CD8-positive, alpha-beta memory T cell (primary cell): ENCODE results near the gene SLCO3A1. TPM values are rescaled to one million over a fixed set of nuclear protein-coding genes. Genes with fewer than 3 reads are reported as not detected.
"Not testable (repeated sequence)": the region's sequence is repeated elsewhere in the genome, so short reads cannot be mapped to it uniquely, and the experiment has no call there.

Source experiments
- CTCF ChIA-PET: fragments of 350-600 bp; sonication (Branson Sonifier 250); formaldehyde crosslinking; loops from one replicate; lab custom pipeline; 2021; ENCODE audit warnings: antibody characterized with exemption; lab: Charles Lee
- POLR2A ChIA-PET: fragments of 350-600 bp; sonication (Branson Sonifier 250); formaldehyde crosslinking; loops from one replicate; lab custom pipeline; 2021; ENCODE audit warnings: antibody characterized with exemption; lab: Charles Lee
- DNase-seq, 5 donors: peaks; one replicate each; pipeline versions ENCODE4 v3.0.0 to v3.0.0-alpha.2; 2020 to 2022; ENCODE audit warnings: mixed read lengths in 1 of 5
- H3K27ac ChIP-seq: one replicate; pipeline ENCODE4 v1.7.0; 2013; ENCODE audit warnings: low read depth, mild to moderate bottlenecking, low read length, moderate library complexity
- H3K27me3 ChIP-seq: 2 replicates; pipeline ENCODE4 v1.7.0; 2013; ENCODE audit warnings: low read length, mild to moderate bottlenecking; ENCODE audit not compliant: insufficient read depth, poor library complexity, severe bottlenecking
- H3K36me3 ChIP-seq: 2 replicates; pipeline ENCODE4 v1.7.0; 2013; ENCODE audit warnings: mild to moderate bottlenecking, low read length, moderate library complexity; ENCODE audit not compliant: insufficient read depth
- H3K4me1 ChIP-seq: 2 replicates; pipeline ENCODE4 v1.7.0; 2013; ENCODE audit warnings: mild to moderate bottlenecking, low read length, moderate library complexity; ENCODE audit not compliant: insufficient read depth
- H3K4me3 ChIP-seq: 2 replicates; pipeline ENCODE4 v1.7.0; 2013; ENCODE audit warnings: mild to moderate bottlenecking, low read length
- H3K9me3 ChIP-seq: 2 replicates; pipeline ENCODE4 v1.7.0; 2013; ENCODE audit warnings: mild to moderate bottlenecking, low read length
- H3K27ac Mint-ChIP-seq, 8 donors: one replicate each; pipeline ENCODE4 v1.8.0; 2020 to 2021; ENCODE audit warnings: mixed read lengths in 8 of 8, mild to moderate bottlenecking in 6 of 8, inconsistent platforms in 3 of 8, moderate library complexity in 3 of 8
- H3K27me3 Mint-ChIP-seq, 2 donors: one replicate each; pipeline ENCODE4 v1.8.0; 2020 to 2021; ENCODE audit warnings: mixed read lengths in 2 of 2, mild to moderate bottlenecking in 1 of 2, moderate library complexity in 1 of 2
- H3K36me3 Mint-ChIP-seq, 3 donors: one replicate each; pipeline ENCODE4 v1.8.0; 2020 to 2021; ENCODE audit warnings: mixed read lengths in 3 of 3, inconsistent platforms in 1 of 3, mild to moderate bottlenecking in 1 of 3
- H3K4me1 Mint-ChIP-seq, 3 donors: one replicate each; pipeline ENCODE4 v1.8.0; 2020 to 2021; ENCODE audit warnings: mixed read lengths in 3 of 3, inconsistent platforms in 1 of 3, mild to moderate bottlenecking in 1 of 3
- H3K4me3 Mint-ChIP-seq, 7 donors: one replicate each; pipeline ENCODE4 v1.8.0; 2020 to 2021; ENCODE audit warnings: mixed read lengths in 7 of 7, mild to moderate bottlenecking in 6 of 7, moderate library complexity in 4 of 7, inconsistent platforms in 2 of 7
- H3K9me3 Mint-ChIP-seq, 5 donors: one replicate each; pipeline ENCODE4 v1.8.0; 2020 to 2022; ENCODE audit warnings: mixed read lengths in 5 of 5, mild to moderate bottlenecking in 3 of 5, moderate library complexity in 2 of 5, inconsistent platforms in 1 of 5
- polyA plus RNA-seq: library from polyadenylated mRNA; unstranded; fragments of 300-500 nt; fragmentation: Illumina TruSeq; gene quantifications from one replicate; pipeline ENCODE4 v1.2.3, GENCODE V29; 2021
- total RNA-seq, 2 experiments: library from RNA; stranded (reverse); gene quantifications; one replicate each; pipeline ENCODE4 v1.2.3, GENCODE V29; 2021

SLCO3A1 gene
- total and polyA plus RNA-seq, 3 experiments from 2014 or later, result 10.0 to 47.9 (median 10.8) TPM

DNA sequence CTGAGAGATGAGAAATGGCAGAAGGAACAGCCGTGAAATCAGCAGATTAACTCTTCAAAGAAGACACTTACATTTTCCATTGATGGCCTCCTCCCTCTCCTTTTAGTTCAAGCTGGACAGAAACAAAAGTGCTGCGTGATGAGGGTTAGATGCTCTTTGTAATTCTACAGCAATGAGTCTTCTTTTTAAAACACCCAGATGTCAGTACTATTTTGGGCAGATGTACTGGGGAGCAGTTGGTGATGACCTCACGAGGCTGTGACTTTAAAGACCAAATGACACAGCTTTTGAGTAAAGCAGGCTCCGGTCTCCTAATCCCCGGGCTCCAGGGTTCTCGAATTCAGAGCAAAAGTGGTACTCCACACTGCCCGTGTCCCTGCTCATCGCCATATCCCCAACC is 198.2 kb downstream of the SLCO3A1 start:
- Histone ChIP-seq H3K27ac (no peak overlapping the region), H3K27me3 (no peaks in the 10 kb centered on the region), H3K36me3 (no peaks in the 10 kb centered on the region), H3K4me3 (no peak overlapping the region), H3K4me1 (no peaks in the 10 kb centered on the region), H3K9me3 (no peaks in the 10 kb centered on the region)
- Mint-ChIP-seq H3K27me3 (peaks cover 0 to 1% of the 10 kb centered on the region in 2 donors), H3K27ac (no peak overlapping the region), H3K9me3 (no peaks in the 10 kb centered on the region), H3K4me3 (no peak overlapping the region), H3K4me1 (peaks cover 35 to 58% (median 46%) of the 10 kb centered on the region in 3 donors), H3K36me3 (peaks cover 0 to 3% (median 0%) of the 10 kb centered on the region in 3 donors)
- ChIA-PET CTCF (interaction anchor here (1.3 kb wide), 1 partner anchor 25 kb away, joined by 3 read pairs; no protein-coding TSS in a partner anchor), POLR2A (no interaction called here)
- no peak for DNase-seq

DNA sequence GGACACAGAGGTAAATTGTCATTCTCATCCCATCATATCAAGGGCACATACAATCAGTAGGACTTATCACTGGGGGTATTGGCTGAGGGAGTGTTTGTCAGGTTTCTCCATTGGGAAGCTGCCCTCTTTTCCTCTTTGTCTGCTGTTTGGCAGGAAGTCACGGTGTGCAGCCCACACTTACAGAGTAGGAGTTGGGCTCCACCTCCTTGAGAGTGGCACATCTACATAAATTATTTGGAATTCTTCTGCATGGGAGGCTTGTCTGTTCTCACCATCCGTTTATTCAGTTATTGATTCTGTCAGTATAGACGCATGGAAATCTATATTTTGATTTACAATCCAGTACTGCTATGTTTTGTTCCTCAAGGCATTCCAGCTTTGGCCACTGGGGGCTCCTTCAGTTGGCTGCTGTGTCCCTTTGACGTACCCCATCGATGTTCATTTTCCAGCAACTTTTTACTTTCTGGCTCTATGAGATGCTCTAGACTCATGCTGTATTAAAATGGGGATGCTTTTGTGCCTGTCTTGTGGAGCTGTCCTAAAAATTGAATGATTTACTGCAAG is 200.3 kb downstream of the SLCO3A1 start:
- H3K4me1 Mint-ChIP-seq, result peaks cover 29 to 53% (median 48%) of the 10 kb centered on the region in 3 donors
- no peak overlapping the region for H3K27ac ChIP-seq
- no peaks in the 10 kb centered on the region for H3K9me3 Mint-ChIP-seq
- H3K9me3 ChIP-seq, result no peaks in the 10 kb centered on the region
- no peak overlapping the region for H3K4me3 Mint-ChIP-seq
- H3K27me3 ChIP-seq, result no peaks in the 10 kb centered on the region
- no peak overlapping the region for H3K27ac Mint-ChIP-seq
- no peaks in the 10 kb centered on the region for H3K36me3 ChIP-seq
- H3K36me3 Mint-ChIP-seq, result peaks cover 0 to 3% (median 0%) of the 10 kb centered on the region in 3 donors
- no peaks in the 10 kb centered on the region for H3K4me1 ChIP-seq
- peaks cover 0 to 1% of the 10 kb centered on the region in 2 donors for H3K27me3 Mint-ChIP-seq
- no peak overlapping the region for H3K4me3 ChIP-seq
- POLR2A ChIA-PET, result no interaction called here
- CTCF ChIA-PET, result no interaction called here
- DNase-seq, result no peak

DNA sequence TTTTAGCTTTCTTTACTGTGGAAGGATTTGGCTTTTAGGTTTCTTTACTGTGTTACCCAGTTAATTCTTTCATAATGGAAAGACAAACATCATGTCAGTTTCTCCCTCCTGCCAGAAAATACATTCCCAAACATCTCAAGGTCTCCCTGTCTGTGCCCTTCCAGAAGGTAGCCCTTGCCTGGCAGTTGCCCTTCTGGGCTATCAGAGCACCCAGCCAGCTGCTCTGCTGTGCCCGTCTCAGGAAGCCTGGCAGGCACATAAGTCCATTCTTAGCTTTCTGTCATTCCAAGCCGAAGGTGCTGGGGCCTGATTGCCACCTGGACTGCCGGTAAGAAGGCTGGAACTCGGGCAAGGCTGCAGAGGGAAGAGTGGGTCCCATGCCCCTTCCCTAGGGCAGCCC is 203.4 kb downstream of the SLCO3A1 start:
- POLR2A ChIA-PET, result no interaction called here
- H3K4me3 Mint-ChIP-seq, result no peak overlapping the region

DNA sequence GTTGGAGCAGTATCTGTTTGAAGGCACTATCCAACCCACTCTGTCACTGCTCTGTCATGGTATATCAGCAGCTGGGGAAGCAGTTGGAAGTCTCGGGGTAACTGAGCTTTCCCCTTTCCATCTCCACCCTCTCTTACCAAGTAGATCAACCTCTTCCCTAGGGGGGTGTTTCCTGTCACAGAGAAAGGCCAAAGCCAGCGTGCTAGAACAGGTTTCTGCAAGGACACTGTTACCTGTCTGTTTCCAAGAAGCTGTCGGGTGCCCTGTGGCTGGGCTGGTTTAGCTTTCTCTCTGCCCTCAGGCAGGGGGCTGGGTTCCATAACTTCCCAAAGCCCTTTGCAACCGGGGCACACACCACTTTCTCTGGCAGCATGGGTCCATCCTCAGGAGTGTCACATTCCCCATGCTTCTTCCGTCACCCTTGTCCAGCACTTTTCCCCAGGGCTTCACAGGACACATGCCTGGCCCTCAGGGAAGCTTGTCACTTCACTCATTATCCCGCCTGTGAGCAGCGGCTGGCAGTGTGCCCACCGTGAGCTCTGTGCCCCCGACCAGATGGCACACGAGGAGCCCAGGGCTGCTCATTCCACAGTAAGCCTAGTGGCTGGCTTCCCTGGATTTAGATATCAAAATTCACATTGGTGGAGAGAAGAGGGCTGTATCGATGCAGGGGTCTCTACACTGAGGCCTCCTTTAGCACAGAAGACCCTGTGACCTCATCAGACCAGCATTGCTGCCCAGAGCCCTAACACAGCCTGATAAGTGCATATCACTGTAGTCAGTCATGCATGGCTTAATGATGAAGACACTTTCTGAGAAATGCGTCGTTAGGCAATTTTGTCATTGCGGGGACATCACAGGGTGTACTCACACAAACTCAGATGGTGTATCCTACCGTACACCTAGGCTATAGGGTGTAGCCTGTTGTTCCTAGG is 205.8 kb downstream of the SLCO3A1 start:
- H3K4me1 ChIP-seq, result no peaks in the 10 kb centered on the region
- H3K27me3 ChIP-seq, result no peaks in the 10 kb centered on the region
- CTCF ChIA-PET, result no interaction called here
- Mint-ChIP-seq H3K4me1 (peaks cover 12 to 36% (median 30%) of the 10 kb centered on the region in 3 donors), H3K27me3 (no peaks in the 10 kb centered on the region), H3K27ac (peak overlapping the region in 1 of 8 donors; percentile 61), H3K9me3 (no peaks in the 10 kb centered on the region), H3K4me3 (no peak overlapping the region), H3K36me3 (peaks cover 0 to 5% (median 0%) of the 10 kb centered on the region in 3 donors)
- DNase-seq, result no peak
- H3K36me3 ChIP-seq, result no peaks in the 10 kb centered on the region
- H3K9me3 ChIP-seq, result no peaks in the 10 kb centered on the region
- no peak overlapping the region for H3K27ac ChIP-seq
- H3K4me3 ChIP-seq, result no peak overlapping the region
- POLR2A ChIA-PET, result no interaction called here

More for the DNA sequence above, 203.4 kb downstream of the SLCO3A1 start:
- DNase-seq, result no peak
- Histone ChIP-seq H3K9me3 (no peaks in the 10 kb centered on the region), H3K27ac (no peak overlapping the region), H3K36me3 (no peaks in the 10 kb centered on the region), H3K27me3 (no peaks in the 10 kb centered on the region), H3K4me1 (no peaks in the 10 kb centered on the region), H3K4me3 (no peak overlapping the region)
- Mint-ChIP-seq H3K27ac (no peak overlapping the region), H3K27me3 (peaks cover 0 to 1% of the 10 kb centered on the region in 2 donors), H3K36me3 (peaks cover 0 to 3% (median 0%) of the 10 kb centered on the region in 3 donors), H3K9me3 (no peaks in the 10 kb centered on the region), H3K4me1 (peaks cover 15 to 32% (median 30%) of the 10 kb centered on the region in 3 donors)
- CTCF ChIA-PET, result no interaction called here

DNA sequence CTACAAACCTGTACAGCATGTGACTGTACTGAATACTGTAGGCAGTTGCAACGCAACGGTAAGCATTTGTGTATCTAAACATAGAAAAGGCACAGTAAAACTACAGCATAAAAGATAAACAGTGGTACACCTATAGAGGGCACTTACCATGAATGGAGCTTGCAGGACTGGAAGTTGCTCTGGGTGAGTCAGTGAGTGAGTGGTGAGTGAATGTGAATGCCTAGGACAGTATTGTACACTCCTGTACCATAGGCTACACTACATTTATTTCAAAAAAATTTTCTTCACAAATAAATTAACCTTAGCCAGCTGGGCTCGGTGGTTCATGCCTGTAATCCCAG is 206.4 kb downstream of the SLCO3A1 start:
- H3K9me3 Mint-ChIP-seq, H3K4me3 ChIP-seq, POLR2A ChIA-PET, CTCF ChIA-PET, H3K36me3 ChIP-seq, H3K27ac ChIP-seq, H3K4me3 Mint-ChIP-seq, H3K36me3 Mint-ChIP-seq, H3K4me1 ChIP-seq, H3K27ac Mint-ChIP-seq, H3K27me3 Mint-ChIP-seq, H3K9me3 ChIP-seq, DNase-seq, H3K27me3 ChIP-seq: not testable (repeated sequence)
- peaks cover 12 to 36% (median 35%) of the 10 kb centered on the region in 3 donors for H3K4me1 Mint-ChIP-seq

DNA sequence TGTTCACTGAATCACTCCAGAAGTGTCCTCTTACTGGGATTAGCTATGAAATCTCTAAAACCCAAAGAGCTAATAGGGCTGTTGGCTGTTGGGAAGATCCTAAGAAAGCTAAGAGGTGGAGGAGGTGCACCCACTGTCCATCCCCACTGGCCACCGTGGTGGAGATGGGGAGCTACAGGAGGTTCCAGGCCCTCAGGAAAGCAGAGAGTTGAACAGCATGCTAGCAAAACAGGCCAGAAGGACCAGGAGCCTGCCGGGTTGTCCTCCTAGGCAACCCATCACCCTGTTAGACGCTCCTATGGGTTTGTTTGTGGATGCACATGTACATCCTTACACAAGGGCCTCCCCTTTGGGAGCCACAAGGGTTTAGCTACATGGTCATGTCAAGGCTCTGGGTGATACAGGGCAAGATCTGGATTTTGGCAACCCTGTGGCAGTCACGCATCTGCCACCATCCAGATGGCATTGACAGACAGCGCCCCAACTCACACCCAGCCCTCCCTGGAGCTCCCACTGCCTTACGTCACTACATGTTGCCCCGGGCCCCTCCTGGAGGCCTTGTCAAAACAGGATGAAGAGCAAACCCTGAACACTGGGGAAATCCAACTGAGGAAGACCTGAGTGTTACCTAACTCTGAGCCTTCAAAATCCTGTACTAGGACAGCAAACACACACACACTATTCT is 208.1 kb downstream of the SLCO3A1 start:
- POLR2A ChIA-PET, result no interaction called here
- H3K27ac Mint-ChIP-seq, result no peak overlapping the region
- H3K27me3 Mint-ChIP-seq, result no peaks in the 10 kb centered on the region
- peaks cover 0 to 7% (median 0%) of the 10 kb centered on the region in 3 donors for H3K36me3 Mint-ChIP-seq
- no peak for DNase-seq
- Histone ChIP-seq H3K36me3 (no peaks in the 10 kb centered on the region), H3K27me3 (no peaks in the 10 kb centered on the region), H3K4me1 (no peaks in the 10 kb centered on the region), H3K9me3 (no peaks in the 10 kb centered on the region), H3K27ac (no peak overlapping the region), H3K4me3 (no peak overlapping the region)
- H3K4me1 Mint-ChIP-seq, result peaks cover 7 to 27% (median 18%) of the 10 kb centered on the region in 3 donors
- no peaks in the 10 kb centered on the region for H3K9me3 Mint-ChIP-seq
- CTCF ChIA-PET, result interaction anchor here (1.4 kb wide), 1 partner anchor 211 kb away, joined by 3 read pairs; no protein-coding TSS in a partner anchor
- H3K4me3 Mint-ChIP-seq, result no peak overlapping the region

DNA sequence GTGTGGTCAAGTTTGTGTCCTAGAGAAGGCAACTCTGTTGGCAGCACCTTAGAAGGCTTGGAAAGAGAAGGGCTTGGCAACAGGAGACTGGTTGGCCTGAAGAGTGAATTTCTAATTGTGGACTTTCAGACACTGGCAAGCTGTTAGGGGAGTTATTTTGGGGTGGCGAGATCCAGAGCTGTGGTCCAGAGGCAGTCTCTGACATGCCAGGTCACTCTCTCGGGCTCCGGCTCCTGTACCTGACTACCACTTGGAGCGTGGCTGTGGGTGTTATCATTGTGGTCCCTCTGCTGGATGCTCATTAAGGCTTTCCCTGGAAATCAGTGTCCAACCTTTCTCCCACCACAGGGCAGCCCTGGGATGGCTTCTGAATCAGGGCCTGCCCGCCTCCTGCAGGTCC is 209.0 kb downstream of the SLCO3A1 start:
- H3K27me3 Mint-ChIP-seq, result no peaks in the 10 kb centered on the region

More for the DNA sequence above, 209.0 kb downstream of the SLCO3A1 start:
- DNase-seq, result no peak
- Mint-ChIP-seq H3K9me3 (no peaks in the 10 kb centered on the region), H3K4me3 (no peak overlapping the region), H3K27ac (peak overlapping the region in 1 of 8 donors; percentile 15), H3K36me3 (peaks cover 0 to 7% (median 0%) of the 10 kb centered on the region in 3 donors), H3K4me1 (peaks cover 11 to 30% (median 20%) of the 10 kb centered on the region in 3 donors)
- Histone ChIP-seq H3K27me3 (no peaks in the 10 kb centered on the region), H3K36me3 (no peaks in the 10 kb centered on the region), H3K4me1 (no peaks in the 10 kb centered on the region), H3K27ac (no peak overlapping the region), H3K4me3 (no peak overlapping the region), H3K9me3 (no peaks in the 10 kb centered on the region)
- ChIA-PET CTCF (interaction anchor here (1.4 kb wide), 1 partner anchor 212 kb away, joined by 3 read pairs; no protein-coding TSS in a partner anchor), POLR2A (no interaction called here)
